Neural crest cell (in vitro differentiated cells): ENCODE results near the gene SLC9C2. TPM values are rescaled to one million over a fixed set of nuclear protein-coding genes. Genes with fewer than 3 reads are reported as not detected.

Experiments used
- DNase-seq: peaks from one replicate; pipeline ENCODE4 v3.0.0; 2021; ENCODE audit warnings: low read depth, mixed read lengths, low spot score
- H3K27ac Mint-ChIP-seq: one replicate; pipeline ENCODE4 v1.8.0; 2021; ENCODE audit warnings: mild to moderate bottlenecking, mixed read lengths; ENCODE audit not compliant: unreplicated experiment
- H3K27me3 Mint-ChIP-seq: 2 replicates; pipeline ENCODE4 v1.8.0; 2021; ENCODE audit warnings: low read depth, mild to moderate bottlenecking, mixed read lengths
- H3K36me3 Mint-ChIP-seq: 2 replicates; pipeline ENCODE4 v1.8.0; 2021; ENCODE audit warnings: low read depth, mild to moderate bottlenecking, mixed read lengths
- H3K4me1 Mint-ChIP-seq: 2 replicates; pipeline ENCODE4 v1.8.0; 2021; ENCODE audit warnings: mixed read lengths
- H3K4me3 Mint-ChIP-seq: one replicate; pipeline ENCODE4 v1.8.0; 2021; ENCODE audit warnings: mild to moderate bottlenecking, mixed read lengths
- H3K9me3 Mint-ChIP-seq: 2 replicates; pipeline ENCODE4 v1.8.0; 2021; ENCODE audit warnings: mixed read lengths
- total RNA-seq: library from RNA; stranded (reverse); gene quantifications from 2 replicates; pipeline ENCODE4 v1.2.1, GENCODE V29; 2021
- TF ChIP-seq, protein P1 (sequence below): fragments of 200-600 bp; sonication (generic); conservative IDR thresholded peaks from 2 replicates; pipeline ENCODE4 v1.5.0; 2021; ENCODE audit warnings: antibody characterized with exemption, mild to moderate bottlenecking

Gene SLC9C2
- total RNA-seq, 1 donor from 2014 or later: 0.12 TPM

DNA sequence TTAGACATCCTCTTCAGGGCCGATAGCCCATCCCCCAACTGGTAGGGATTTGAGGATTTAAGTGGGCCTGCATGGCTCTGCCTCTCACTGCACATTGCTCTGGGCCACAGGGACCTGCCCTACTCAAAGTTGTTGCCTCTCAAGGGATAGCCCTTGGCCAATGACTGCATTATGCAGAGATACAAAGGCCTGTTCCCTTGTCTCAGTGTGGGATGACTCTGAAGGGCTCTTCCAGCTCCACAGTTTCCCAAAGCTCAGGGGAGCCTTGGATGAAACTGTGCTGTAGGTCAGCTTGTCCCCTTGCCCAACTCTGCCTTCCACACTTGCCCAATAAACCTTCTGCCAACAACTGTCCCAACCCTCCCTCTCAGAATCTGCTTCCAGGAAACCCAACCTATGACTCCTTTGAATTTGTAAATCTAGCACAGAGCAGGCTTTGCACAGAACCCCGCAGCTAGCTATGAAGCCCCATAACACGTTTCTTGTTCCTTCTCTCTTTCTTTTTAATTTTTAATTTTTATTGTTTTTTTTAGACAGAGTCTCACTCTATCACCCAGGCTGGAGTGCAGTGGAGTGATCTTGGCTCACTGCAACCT lies 42.5 kb downstream of the SLC9C2 start:
- Mint-ChIP-seq H3K27ac (no peak overlapping the region), H3K4me1 (no peaks in the 10 kb centered on the region), H3K4me3 (no peak overlapping the region), H3K27me3 (no peaks in the 10 kb centered on the region), H3K36me3 (no peaks in the 10 kb centered on the region), H3K9me3 (peaks cover 14% of the 10 kb centered on the region)
- TF ChIP-seq, protein P1, sequence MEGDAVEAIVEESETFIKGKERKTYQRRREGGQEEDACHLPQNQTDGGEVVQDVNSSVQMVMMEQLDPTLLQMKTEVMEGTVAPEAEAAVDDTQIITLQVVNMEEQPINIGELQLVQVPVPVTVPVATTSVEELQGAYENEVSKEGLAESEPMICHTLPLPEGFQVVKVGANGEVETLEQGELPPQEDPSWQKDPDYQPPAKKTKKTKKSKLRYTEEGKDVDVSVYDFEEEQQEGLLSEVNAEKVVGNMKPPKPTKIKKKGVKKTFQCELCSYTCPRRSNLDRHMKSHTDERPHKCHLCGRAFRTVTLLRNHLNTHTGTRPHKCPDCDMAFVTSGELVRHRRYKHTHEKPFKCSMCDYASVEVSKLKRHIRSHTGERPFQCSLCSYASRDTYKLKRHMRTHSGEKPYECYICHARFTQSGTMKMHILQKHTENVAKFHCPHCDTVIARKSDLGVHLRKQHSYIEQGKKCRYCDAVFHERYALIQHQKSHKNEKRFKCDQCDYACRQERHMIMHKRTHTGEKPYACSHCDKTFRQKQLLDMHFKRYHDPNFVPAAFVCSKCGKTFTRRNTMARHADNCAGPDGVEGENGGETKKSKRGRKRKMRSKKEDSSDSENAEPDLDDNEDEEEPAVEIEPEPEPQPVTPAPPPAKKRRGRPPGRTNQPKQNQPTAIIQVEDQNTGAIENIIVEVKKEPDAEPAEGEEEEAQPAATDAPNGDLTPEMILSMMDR: no peak
- no peak for DNase-seq

DNA sequence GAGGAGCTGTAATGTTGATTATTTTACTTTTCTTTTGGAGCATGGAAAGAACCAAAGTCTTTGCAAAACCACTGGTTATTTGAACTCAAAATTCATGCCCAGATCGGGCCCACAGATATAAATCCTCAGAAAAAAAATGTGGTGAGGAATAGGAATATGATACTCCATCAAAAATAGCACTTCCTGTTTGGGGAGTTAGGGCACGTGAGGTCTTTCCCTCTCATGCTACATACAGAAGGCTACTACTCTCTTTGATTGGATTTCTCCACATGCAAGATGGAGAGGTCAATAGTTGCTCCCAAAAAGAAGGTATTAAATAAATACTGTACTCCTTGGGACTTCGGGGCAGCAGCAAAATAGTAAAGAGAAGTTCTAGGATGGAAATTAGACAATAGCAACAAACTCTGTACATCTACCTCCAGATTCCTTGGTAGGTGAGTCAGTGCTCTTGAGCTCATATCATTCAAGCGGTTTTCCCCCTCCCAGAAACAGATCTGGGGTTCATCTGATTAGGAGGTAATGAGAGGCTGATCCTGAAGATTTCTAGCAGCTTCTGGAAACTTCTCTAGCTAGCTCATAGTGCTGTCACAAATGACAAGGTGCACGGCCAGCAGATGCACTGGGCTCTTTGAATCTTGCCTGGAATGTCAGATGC lies 47.1 kb downstream of the SLC9C2 start:
- Mint-ChIP-seq H3K4me3 (no peak overlapping the region), H3K27me3 (no peaks in the 10 kb centered on the region), H3K4me1 (peaks cover 3% of the 10 kb centered on the region), H3K9me3 (no peaks in the 10 kb centered on the region), H3K36me3 (no peaks in the 10 kb centered on the region), H3K27ac (no peak overlapping the region)
- TF ChIP-seq, protein P1: no peak
- DNase-seq: no peak

DNA sequence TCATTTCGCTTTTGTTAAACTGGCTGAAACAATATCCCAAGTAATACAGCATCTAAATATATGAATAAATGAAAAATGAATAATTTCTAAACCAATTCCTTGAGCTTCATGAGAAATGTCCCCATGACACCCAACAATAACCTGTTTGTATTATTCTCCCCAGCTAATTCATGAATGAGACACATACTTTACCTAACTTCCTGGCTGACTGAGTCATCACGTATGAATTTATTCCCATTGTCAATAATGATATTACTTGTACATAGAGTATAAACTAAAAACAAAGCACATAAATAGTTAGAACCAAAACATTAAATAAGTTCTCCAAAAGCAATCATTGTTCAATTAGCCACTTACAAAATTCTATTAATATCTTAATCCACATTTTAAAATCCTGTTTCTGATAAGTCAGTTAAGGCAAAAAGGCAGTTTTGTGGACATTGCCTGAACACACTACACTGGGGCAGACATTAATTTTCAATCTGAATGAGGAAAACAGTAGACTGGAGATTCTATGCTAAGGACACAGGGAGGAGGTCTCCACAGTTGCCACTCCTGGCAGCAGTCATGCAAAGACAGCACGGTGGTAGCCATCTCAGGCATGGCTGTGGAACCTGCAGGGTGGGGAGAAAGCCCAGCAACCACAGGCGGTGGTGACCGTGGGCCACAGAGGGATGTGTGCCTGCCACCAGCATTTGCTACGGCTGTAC lies 48.2 kb downstream of the SLC9C2 start:
- Mint-ChIP-seq H3K4me3 (no peak overlapping the region), H3K36me3 (no peaks in the 10 kb centered on the region), H3K4me1 (peaks cover 3% of the 10 kb centered on the region), H3K9me3 (no peaks in the 10 kb centered on the region), H3K27ac (no peak overlapping the region), H3K27me3 (no peaks in the 10 kb centered on the region)
- TF ChIP-seq, protein P1: no peak
- DNase-seq: no peak

DNA sequence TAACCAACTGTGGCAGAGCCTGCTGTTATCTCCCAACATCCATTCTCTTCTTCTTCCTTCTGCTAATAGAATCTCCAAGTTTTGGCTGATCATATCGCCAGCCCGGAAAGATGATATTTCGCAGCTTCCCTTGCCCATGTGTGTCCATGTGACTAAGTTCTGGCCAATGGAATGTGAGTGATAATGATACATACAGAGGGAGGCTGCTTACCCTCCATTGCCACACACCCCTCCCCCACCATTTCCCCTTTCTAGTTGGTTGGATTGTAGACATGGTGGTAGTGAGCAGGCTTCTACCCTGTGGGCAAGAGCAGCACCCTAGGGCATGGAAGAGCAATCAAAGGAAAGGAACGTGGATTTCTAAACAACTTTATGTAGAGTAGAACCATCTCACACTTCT lies 48.8 kb downstream of the SLC9C2 start:
- TF ChIP-seq, protein P1: no peak

DNA sequence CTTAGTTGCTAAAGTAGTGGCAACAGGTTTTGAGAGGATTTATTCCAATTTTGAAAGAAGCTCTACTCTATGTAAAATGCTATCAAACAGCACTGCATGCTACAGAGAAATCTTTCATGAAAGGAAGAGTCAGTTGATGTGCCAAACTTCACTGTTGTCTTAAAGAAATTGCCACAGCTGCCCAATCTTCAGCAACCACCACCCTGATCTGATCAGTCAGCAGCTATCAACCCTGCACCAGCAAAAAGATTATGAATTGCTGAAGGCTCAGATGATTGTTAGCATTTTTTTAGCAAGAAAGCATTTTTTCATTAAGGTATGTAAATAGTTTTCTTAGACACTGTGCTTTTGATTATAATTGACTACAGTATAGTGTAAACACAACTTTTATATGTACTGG lies 49.6 kb downstream of the SLC9C2 start:
- TF ChIP-seq, protein P1: no peak
- DNase-seq: no peak
- Mint-ChIP-seq H3K36me3 (no peaks in the 10 kb centered on the region), H3K27me3 (no peaks in the 10 kb centered on the region), H3K4me1 (peaks cover 3% of the 10 kb centered on the region), H3K9me3 (no peaks in the 10 kb centered on the region), H3K27ac (no peak overlapping the region), H3K4me3 (no peak overlapping the region)

More for the DNA sequence above, 48.8 kb downstream of the SLC9C2 start:
- Mint-ChIP-seq H3K36me3 (no peaks in the 10 kb centered on the region), H3K27me3 (no peaks in the 10 kb centered on the region), H3K27ac (no peak overlapping the region), H3K4me3 (no peak overlapping the region), H3K4me1 (peaks cover 3% of the 10 kb centered on the region), H3K9me3 (no peaks in the 10 kb centered on the region)
- no peak for DNase-seq
